Activated CD8-positive, alpha-beta T cell treated with anti-CD3 and anti-CD28 coated beads for 36 hours (primary cell): Measurements from ENCODE around the gene GEMIN8. TPM values are rescaled to one million over a fixed set of nuclear protein-coding genes. Genes with fewer than 3 reads are reported as not detected.

Source experiments
- ATAC-seq: fragments of 200-7000 bp; cut with Tn5 transposase; one replicate; pipeline ENCODE4 v1.10.0; 2021; ENCODE audit warnings: mild to moderate bottlenecking, moderate library complexity
- CTCF ChIA-PET: fragments of 350-600 bp; sonication (Branson Sonifier 250); formaldehyde crosslinking; loops from one replicate; lab custom pipeline; 2021; ENCODE audit warnings: antibody characterized with exemption; lab: Charles Lee
- POLR2A ChIA-PET: fragments of 350-600 bp; sonication (Branson Sonifier 250); formaldehyde crosslinking; loops from one replicate; lab custom pipeline; 2021; ENCODE audit warnings: antibody characterized with exemption; lab: Charles Lee
- DNase-seq: peaks from one replicate; pipeline ENCODE4 v3.0.0-alpha.2; 2020
- H3K27ac Mint-ChIP-seq: one replicate; pipeline ENCODE4 v1.8.0; 2021; ENCODE audit warnings: mild to moderate bottlenecking, mixed read lengths
- H3K27me3 Mint-ChIP-seq: one replicate; pipeline ENCODE4 v1.8.0; 2021; ENCODE audit warnings: mixed read lengths
- H3K36me3 Mint-ChIP-seq: one replicate; pipeline ENCODE4 v1.8.0; 2021; ENCODE audit warnings: low read depth, mixed read lengths
- H3K4me1 Mint-ChIP-seq: one replicate; pipeline ENCODE4 v1.8.0; 2021; ENCODE audit warnings: low read depth, mixed read lengths
- H3K4me3 Mint-ChIP-seq: one replicate; pipeline ENCODE4 v1.8.0; 2021; ENCODE audit warnings: mild to moderate bottlenecking, moderate library complexity, mixed read lengths
- H3K9me3 Mint-ChIP-seq: one replicate; pipeline ENCODE4 v1.8.0; 2021; ENCODE audit warnings: mixed read lengths
- CTCF ChIP-seq: fragments of 200-600 bp; IDR thresholded peaks from one replicate; pipeline ENCODE4 v1.8.0; 2022; ENCODE audit warnings: antibody characterized with exemption, mild to moderate bottlenecking
- intact Hi-C: fragments of 100-400 bp; cut with micrococcal nuclease; formaldehyde crosslinking; loops from one replicate; pipeline ENCODE4 v1.10.0; 2022
- total RNA-seq, 2 experiments: library from RNA; stranded (reverse); gene quantifications; one replicate each; pipeline ENCODE4 v1.2.3, GENCODE V29; 2021

The GEMIN8 gene
- total RNA-seq, 2 experiments from 2014 or later = 14.7 to 15.5 TPM

DNA sequence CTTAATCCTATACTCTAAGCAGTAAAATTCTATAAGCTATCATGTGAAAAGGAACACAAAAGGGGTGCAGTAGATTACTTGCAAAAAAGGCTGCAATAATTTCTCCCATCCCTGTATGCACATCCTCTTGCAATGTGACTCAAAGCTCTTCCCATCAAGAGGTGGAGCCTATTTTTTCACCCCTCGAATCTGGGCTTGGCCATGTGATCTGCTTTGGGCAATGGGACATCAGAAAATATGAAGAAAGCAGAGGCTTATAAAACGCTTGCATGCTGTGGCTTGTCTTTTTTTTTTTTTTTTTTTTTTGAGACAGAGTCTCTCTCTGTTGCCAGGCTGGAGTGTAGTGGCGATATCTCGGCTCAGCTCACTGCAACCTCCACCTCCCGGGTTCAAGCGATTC lies 33.0 kb downstream of the GEMIN8 start:
- Mint-ChIP-seq H3K27ac (no peak overlapping the region), H3K36me3 (peaks cover 2% of the 10 kb centered on the region), H3K4me3 (no peak overlapping the region), H3K4me1 (no peaks in the 10 kb centered on the region), H3K27me3 (no peaks in the 10 kb centered on the region), H3K9me3 (no peaks in the 10 kb centered on the region)
- POLR2A ChIA-PET = no interaction called here
- CTCF ChIA-PET = no interaction called here
- ATAC-seq = no peak
- intact Hi-C loops = no loop called here
- DNase-seq = no peak
- no peak for TF ChIP-seq CTCF

DNA sequence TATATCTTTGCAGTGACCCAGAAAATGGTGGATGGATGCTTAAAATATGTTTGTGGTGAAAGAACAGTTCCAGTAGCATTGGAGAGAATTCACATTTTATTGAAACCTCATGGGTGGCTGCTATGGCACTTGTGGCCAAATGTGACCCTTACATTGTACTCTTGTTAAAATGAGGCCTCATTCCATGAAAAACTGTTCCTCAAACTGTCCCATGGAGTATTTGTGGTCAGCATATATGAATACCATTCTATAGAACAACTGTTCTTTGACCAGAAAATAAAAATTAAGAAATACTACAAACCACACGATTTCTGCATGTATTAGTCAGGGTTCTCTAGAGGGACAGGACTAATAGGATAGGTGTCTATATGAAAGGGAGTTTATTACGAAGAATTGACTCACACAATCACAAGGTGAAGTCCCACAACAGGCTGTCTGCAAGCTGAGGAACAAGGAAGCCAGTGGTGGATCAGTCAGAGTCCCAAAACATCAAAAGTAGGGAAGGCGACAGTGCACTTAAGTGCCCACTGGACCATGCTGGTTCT lies 35.1 kb downstream of the GEMIN8 start:
- Mint-ChIP-seq H3K36me3 (no peaks in the 10 kb centered on the region), H3K27me3 (no peaks in the 10 kb centered on the region), H3K4me1 (no peaks in the 10 kb centered on the region), H3K9me3 (no peaks in the 10 kb centered on the region), H3K27ac (no peak overlapping the region), H3K4me3 (no peak overlapping the region)
- intact Hi-C loops = no loop called here
- ATAC-seq (no peak), DNase-seq (no peak)
- ChIA-PET CTCF (no interaction called here), POLR2A (no interaction called here)
- no peak for TF ChIP-seq CTCF

GRCh38 chrX:13994104-13994503 lies 35.6 kb downstream of the GEMIN8 start:
- ATAC-seq = no peak
- POLR2A ChIA-PET = no interaction called here
- no peak overlapping the region for H3K4me3 Mint-ChIP-seq

GRCh38 chrX:13990126-13990800 lies 39.4 kb downstream of the GEMIN8 start:
- intact Hi-C loops = no loop called here
- no peaks in the 10 kb centered on the region for H3K27me3 Mint-ChIP-seq
- no peak overlapping the region for H3K27ac Mint-ChIP-seq
- peaks cover 3% of the 10 kb centered on the region for H3K4me1 Mint-ChIP-seq
- no peak overlapping the region for H3K4me3 Mint-ChIP-seq
- ATAC-seq (no peak), DNase-seq (no peak)
- CTCF ChIA-PET = no interaction called here
- H3K36me3 Mint-ChIP-seq = peaks cover 3% of the 10 kb centered on the region
- TF ChIP-seq CTCF = no peak
- POLR2A ChIA-PET = no interaction called here
- no peaks in the 10 kb centered on the region for H3K9me3 Mint-ChIP-seq

More at GRCh38 chrX:13994104-13994503, 35.6 kb downstream of the GEMIN8 start:
- intact Hi-C loops = no loop called here
- DNase-seq = no peak
- H3K27ac Mint-ChIP-seq = no peak overlapping the region
- no peaks in the 10 kb centered on the region for H3K36me3 Mint-ChIP-seq
- H3K27me3 Mint-ChIP-seq = no peaks in the 10 kb centered on the region
- CTCF ChIA-PET = no interaction called here
- no peaks in the 10 kb centered on the region for H3K4me1 Mint-ChIP-seq
- TF ChIP-seq CTCF = no peak
- H3K9me3 Mint-ChIP-seq = no peaks in the 10 kb centered on the region

- intact Hi-C loops = no loop called here
- Mint-ChIP-seq H3K4me1 (peaks cover 3% of the 10 kb centered on the region), H3K36me3 (peaks cover 3% of the 10 kb centered on the region), H3K27ac (no peak overlapping the region), H3K9me3 (no peaks in the 10 kb centered on the region), H3K27me3 (no peaks in the 10 kb centered on the region), H3K4me3 (no peak overlapping the region)
- ChIA-PET CTCF (no interaction called here), POLR2A (no interaction called here)
- no peak for DNase-seq
- no peak for ATAC-seq
- no peak for TF ChIP-seq CTCF
Measured at GRCh38 chrX:13985697-13986435, 43.8 kb downstream of the GEMIN8 start.
